ENCODE data around the gene RAB10.
"Not testable (repeated sequence)": the region's sequence is repeated elsewhere in the genome, so short reads cannot be mapped to it uniquely, and the experiment has no call there.

DNA sequence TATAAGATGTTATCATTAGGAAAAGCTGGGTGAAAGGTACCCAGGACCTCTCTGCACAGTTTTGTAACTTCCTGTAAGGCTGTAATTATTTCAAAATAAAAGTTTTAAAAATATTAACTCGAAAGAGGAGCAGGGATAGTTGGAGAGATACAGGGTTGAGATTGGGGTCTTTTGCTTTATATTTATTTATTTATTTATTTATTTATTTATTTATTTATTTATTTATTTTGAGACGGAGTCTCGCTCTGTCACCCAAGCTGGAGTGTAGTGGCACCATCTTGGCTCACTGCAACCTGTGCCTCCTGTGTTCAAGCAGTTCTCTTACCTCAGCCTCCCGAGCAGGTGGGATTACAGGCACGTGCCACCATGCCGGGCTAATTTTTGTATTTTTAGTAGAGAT lies 74.8 kb downstream of the RAB10 start:
- TF ChIP-seq, protein P1, sequence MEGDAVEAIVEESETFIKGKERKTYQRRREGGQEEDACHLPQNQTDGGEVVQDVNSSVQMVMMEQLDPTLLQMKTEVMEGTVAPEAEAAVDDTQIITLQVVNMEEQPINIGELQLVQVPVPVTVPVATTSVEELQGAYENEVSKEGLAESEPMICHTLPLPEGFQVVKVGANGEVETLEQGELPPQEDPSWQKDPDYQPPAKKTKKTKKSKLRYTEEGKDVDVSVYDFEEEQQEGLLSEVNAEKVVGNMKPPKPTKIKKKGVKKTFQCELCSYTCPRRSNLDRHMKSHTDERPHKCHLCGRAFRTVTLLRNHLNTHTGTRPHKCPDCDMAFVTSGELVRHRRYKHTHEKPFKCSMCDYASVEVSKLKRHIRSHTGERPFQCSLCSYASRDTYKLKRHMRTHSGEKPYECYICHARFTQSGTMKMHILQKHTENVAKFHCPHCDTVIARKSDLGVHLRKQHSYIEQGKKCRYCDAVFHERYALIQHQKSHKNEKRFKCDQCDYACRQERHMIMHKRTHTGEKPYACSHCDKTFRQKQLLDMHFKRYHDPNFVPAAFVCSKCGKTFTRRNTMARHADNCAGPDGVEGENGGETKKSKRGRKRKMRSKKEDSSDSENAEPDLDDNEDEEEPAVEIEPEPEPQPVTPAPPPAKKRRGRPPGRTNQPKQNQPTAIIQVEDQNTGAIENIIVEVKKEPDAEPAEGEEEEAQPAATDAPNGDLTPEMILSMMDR (IDR thresholded peaks at IDR 0.05; ENCODE audit: low read depth, low read length): not testable (repeated sequence)
- not testable (repeated sequence) for TF ChIP-seq EZH2phosphoT487 (IDR thresholded peaks at IDR 0.05; ENCODE audit: low read depth)
